SK-N-MC (cell line): ENCODE data around the gene SERPINA3.

Experiments used
- DNase-seq: peaks from one replicate; pipeline ENCODE4 v3.0.0-alpha.2; 2011; ENCODE audit warnings: low read depth, low spot score
- H3K27ac ChIP-seq: fragments of 200-600 bp; sonication (generic); 2 replicates; pipeline ENCODE4 v1.5.1; 2016; ENCODE audit warnings: mixed run types
- H3K36me3 ChIP-seq: fragments of 200-600 bp; sonication (generic); 2 replicates; pipeline ENCODE4 v1.6.1; 2017; ENCODE audit warnings: antibody characterized with exemption, low read length, mixed read lengths; ENCODE audit not compliant: insufficient read depth
- H3K4me3 ChIP-seq: fragments of 200-600 bp; sonication (generic); 2 replicates; pipeline ENCODE4 v1.5.1; 2016
- H3K9ac ChIP-seq: fragments of 200-600 bp; sonication (generic); 2 replicates; pipeline ENCODE4 v1.8.0; 2017; ENCODE audit warnings: mixed run types, mixed read lengths; ENCODE audit not compliant: insufficient read length
- H3K9me3 ChIP-seq: fragments of 200-600 bp; sonication (generic); 2 replicates; pipeline ENCODE4 v1.6.1; 2017; ENCODE audit warnings: low read depth, mild to moderate bottlenecking, antibody characterized with exemption, low read length, moderate library complexity, mixed read lengths
- EZH2 ChIP-seq: fragments of 200-600 bp; sonication (generic); IDR thresholded peaks from one replicate; pipeline ENCODE4 v1.6.1; 2017; ENCODE audit warnings: antibody characterized with exemption
- FOXP2 ChIP-seq: optimal IDR thresholded peaks from 2 replicates; pipeline ENCODE3; 2011; ENCODE audit warnings: mild to moderate bottlenecking, moderate library complexity; ENCODE audit not compliant: insufficient read depth; ENCODE audit errors: extremely low read length, control extremely low read depth
- POLR2AphosphoS5 ChIP-seq: IDR thresholded peaks from 2 replicates; pipeline ENCODE4 v1.6.1; 2012; ENCODE audit warnings: mild to moderate bottlenecking, low read depth, low read length, borderline replicate concordance

SERPINA3 gene

DNA sequence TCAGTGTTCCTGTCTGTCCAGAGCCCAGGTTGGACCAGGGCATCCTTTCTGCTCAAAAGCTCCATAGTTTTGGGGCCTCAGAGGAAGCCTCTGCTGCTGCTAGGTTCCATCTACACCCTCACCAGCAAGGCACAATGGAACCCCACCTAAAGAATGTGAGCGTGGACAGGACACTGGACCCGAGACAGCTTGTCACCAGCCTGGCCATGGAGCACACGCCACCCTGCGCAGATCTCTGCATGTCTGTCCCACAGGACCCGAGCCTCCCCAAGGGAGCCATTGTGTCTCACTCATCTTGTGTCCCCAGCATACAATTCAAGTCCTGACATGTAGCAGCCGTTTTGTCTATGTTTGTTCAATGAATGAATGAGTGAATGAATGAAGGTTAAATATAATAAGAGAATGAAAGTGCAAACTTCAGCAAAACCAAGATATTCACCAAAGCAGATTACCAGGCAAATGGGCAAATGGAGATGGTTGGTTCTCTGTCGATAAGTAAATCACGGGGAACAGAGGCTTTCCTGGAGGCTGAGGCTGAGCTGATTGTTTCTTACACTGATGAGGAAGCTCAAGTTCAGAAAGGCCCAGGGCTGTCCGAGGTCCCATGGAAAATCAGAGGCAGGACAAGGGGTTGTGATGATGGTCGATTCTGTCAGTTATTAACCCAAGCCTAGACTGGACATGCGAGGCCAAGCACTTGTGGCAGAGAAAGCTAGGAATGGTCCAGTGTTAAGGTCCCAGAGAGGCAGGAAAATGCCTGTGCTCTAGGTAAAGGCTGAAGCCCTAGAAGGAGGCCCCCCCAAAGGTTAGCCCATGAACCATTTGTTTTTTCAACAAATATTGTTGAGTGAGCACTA, 27.0 kb downstream of the SERPINA3 start:
- Histone ChIP-seq H3K27ac (no peak overlapping the region), H3K4me3 (no peak overlapping the region), H3K9me3 (no peaks in the 10 kb centered on the region), H3K36me3 (no peaks in the 10 kb centered on the region), H3K9ac (no peak overlapping the region)
- TF ChIP-seq EZH2 (no peak), POLR2AphosphoS5 (no peak), FOXP2 (no peak)
- DNase-seq = no peak

DNA sequence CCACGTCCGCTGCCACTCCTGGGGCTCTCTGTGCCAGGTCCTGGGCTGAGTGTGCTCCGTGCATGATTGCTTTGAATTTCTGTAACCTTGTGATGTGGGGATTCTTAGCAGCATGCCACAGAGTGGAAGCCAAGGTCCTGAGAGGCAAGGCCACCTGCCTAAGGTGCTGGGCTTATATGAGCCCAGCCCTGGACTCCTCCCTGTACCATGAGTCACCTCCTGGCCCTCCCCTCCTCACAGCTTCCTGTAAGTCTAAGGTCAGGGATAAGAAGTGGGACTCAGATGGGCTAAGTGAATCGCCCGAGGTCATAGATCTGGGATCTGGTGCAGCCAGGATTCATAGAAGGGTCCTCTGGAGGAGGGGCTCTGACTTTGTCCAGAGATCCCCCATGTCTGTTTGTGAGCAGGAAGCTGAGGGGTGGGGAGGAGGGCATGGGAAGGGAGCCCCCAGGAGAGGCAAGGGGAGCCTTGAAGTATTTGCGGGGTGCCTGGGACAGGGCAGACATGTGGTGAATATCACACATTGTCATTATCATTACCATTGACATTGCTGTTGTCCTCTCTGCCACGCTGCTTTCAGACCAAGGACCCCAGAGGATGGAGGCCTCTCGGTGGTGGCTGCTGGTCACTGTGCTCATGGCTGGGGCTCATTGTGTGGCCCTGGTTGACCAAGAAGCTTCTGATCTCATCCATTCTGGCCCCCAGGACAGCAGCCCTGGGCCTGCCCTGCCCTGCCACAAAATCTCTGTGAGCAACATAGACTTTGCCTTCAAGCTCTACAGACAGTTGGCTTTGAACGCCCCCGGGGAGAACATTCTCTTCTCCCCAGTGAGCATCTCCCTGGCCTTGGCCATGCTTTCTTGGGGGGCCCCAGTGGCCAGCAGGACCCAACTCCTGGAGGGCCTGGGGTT, 28.8 kb downstream of the SERPINA3 start:
- H3K9ac ChIP-seq = no peak overlapping the region
- no peaks in the 10 kb centered on the region for H3K9me3 ChIP-seq
- no peaks in the 10 kb centered on the region for H3K36me3 ChIP-seq
- no peak overlapping the region for H3K4me3 ChIP-seq
- no peak overlapping the region for H3K27ac ChIP-seq
- DNase-seq = no peak
- TF ChIP-seq POLR2AphosphoS5 (no peak), EZH2 (no peak), FOXP2 (no peak)

DNA sequence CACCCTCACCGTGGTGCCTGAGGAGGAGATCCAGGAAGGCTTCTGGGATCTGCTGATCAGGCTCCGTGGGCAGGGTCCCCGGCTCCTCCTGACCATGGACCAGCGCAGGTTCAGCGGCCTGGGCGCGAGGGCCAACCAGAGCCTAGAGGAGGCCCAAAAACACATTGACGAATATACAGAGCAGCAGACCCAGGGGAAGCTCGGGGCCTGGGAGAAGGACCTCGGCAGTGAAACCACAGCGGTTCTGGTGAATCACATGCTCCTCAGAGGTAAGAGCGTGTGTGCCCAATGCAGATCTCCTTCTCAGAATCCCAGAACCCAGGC, 29.4 kb downstream of the SERPINA3 start:
- no peak overlapping the region for H3K9ac ChIP-seq

DNA sequence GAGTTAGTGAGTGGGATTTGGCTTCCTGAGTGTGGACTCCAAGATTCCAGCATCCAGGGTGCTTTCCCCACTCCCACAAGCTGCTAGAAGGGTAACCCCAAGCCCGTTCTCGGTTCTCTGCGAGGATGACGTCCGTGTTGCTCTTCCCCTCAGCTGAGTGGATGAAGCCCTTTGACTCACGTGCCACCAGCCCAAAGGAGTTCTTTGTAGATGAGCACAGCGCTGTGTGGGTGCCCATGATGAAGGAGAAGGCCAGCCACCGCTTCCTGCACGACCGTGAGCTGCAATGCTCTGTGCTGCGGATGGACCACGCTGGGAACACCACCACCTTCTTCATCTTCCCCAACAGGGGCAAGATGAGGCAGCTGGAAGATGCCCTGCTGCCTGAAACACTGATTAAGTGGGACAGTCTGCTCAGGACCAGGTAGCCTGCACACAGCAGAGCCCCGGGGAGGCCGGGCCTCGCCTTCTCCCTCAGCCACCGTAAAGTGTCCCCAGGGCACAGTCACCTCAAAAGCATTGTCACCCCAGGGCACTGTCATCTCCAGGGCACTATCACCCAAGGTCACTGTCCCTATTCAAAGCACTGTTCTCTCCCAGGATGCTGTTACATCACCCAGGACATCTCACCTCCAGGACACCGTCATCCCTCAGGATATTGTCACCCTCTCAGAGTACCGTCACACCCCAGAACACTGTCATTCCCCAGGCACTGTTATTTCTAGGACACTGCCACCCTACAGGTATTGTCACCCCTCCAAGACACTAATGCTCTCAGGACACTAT, 31.3 kb downstream of the SERPINA3 start:
- no peak overlapping the region for H3K4me3 ChIP-seq
- no peaks in the 10 kb centered on the region for H3K9me3 ChIP-seq
- H3K27ac ChIP-seq = no peak overlapping the region
- H3K36me3 ChIP-seq = no peaks in the 10 kb centered on the region
- H3K9ac ChIP-seq = no peak overlapping the region
- no peak for DNase-seq
- no peak for TF ChIP-seq POLR2AphosphoS5
- TF ChIP-seq EZH2 = no peak
- no peak for TF ChIP-seq FOXP2

More for the DNA sequence above, 29.4 kb downstream of the SERPINA3 start:
- no peak for DNase-seq
- no peaks in the 10 kb centered on the region for H3K9me3 ChIP-seq
- TF ChIP-seq POLR2AphosphoS5 = no peak
- no peak for TF ChIP-seq EZH2
- TF ChIP-seq FOXP2 = no peak
- no peak overlapping the region for H3K27ac ChIP-seq
- H3K4me3 ChIP-seq = no peak overlapping the region
- H3K36me3 ChIP-seq = no peaks in the 10 kb centered on the region

DNA sequence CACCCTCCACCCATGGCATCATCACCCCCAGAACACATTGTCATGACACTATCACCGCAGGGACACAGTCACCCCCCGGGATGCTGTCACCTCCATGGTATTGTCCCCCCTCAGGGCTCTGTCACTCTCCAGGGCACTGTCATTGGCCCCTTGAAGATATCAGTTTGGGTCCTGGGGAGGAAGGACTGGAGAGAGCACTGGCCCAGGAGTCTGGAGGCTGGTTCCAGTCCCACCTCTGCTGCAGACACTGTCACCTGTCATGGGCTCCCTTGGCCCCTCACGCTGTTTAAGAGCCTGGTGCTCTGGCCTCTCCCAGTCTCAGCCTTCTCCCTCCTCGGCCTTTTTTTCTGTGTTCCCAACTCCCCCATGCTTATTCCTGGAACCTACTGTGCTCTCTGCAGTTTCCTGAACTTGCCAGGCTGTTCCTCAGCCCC, 31.9 kb downstream of the SERPINA3 start:
- Histone ChIP-seq H3K36me3 (no peaks in the 10 kb centered on the region), H3K27ac (no peak overlapping the region), H3K9ac (no peak overlapping the region), H3K9me3 (no peaks in the 10 kb centered on the region), H3K4me3 (no peak overlapping the region)
- TF ChIP-seq EZH2 (no peak), POLR2AphosphoS5 (no peak), FOXP2 (no peak)
- no peak for DNase-seq

DNA sequence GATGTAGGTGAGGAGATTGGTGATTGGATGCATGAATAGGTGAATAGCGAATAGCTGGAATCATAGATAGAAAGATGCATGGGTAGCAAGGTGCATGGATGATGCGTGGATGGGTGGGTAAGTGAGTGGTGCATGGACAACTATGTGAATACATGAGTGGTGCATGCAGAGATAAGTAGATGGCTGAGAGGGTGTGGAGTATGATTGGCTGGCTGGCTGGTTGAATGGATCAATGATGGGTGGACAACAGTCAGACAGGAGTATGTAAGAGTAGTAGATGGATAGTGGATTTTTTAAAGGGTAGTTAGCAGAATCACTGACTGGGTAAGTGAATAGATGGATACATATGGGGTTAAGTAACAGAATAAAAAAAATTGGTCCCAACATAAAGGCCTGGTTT, 33.9 kb downstream of the SERPINA3 start:
- Histone ChIP-seq H3K9me3 (no peaks in the 10 kb centered on the region), H3K27ac (no peak overlapping the region), H3K36me3 (no peaks in the 10 kb centered on the region), H3K4me3 (no peak overlapping the region), H3K9ac (no peak overlapping the region)
- TF ChIP-seq POLR2AphosphoS5 (no peak), EZH2 (no peak), FOXP2 (no peak)
- DNase-seq = no peak

DNA sequence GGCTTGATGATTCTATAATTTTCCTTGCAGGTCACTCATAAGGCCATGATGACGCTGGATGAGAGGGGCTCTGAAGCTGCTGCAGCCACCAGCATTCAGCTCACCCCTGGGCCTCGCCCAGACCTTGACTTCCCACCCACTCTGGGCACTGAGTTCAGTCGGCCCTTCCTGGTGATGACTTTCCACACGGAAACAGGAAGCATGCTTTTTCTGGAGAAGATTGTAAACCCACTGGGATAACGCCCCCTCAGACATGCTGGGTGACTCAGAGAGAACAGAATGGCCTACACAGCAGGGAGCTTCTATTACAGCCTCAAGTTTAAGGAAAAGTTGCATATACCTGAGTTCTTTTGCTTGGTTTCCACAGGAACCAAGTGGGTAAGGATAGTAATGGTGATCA, 34.3 kb downstream of the SERPINA3 start:
- DNase-seq = no peak
- no peaks in the 10 kb centered on the region for H3K36me3 ChIP-seq
- H3K27ac ChIP-seq = no peak overlapping the region
- H3K4me3 ChIP-seq = no peak overlapping the region
- H3K9ac ChIP-seq = no peak overlapping the region
- H3K9me3 ChIP-seq = no peaks in the 10 kb centered on the region
- TF ChIP-seq EZH2 (no peak), POLR2AphosphoS5 (no peak), FOXP2 (no peak)

DNA sequence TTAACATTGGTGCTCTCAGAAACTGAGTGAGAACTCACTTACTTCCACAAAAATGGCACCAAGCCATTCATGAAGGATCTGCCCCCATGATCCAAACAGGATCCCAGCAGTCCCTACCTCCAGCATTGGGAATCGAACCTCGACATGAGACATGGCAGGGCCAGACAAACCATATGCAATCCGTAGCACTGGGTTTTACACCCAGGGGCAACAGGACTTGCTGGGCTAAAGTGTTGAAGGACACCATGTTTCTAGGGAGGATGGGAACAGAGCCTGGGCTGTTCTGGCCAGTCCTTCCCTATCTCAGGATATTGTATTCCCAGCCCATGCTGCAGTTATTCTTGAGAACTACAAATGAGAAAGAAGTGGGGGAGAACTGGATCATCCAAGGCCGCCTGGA, 36.6 kb downstream of the SERPINA3 start:
- Histone ChIP-seq H3K27ac (no peak overlapping the region), H3K9me3 (no peaks in the 10 kb centered on the region), H3K4me3 (no peak overlapping the region), H3K9ac (no peak overlapping the region), H3K36me3 (no peaks in the 10 kb centered on the region)
- no peak for DNase-seq
- TF ChIP-seq FOXP2 (no peak), EZH2 (no peak), POLR2AphosphoS5 (no peak)
